ENCODE measurements around the gene DSE.

DNA sequence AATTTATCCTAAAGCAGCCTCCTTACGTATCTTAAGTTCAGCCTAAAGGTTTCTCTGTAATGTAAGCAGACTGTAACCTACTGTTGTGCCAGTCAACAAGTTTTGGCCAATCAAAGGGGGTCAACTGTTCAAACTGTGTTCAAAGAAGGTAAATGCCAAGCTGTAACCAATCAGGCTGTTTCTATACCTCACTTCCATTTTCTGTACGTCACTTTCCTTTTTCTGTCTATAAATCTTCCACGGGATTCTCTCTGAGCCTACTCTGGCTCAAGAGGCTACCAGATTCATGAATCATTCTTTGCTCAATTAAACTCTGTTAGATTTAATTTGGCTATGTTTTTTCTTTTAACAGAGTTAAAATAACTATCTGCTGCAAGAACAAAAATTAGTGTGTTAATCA lies 85.4 kb downstream of the DSE start:
- TF ChIP-seq, protein P1, sequence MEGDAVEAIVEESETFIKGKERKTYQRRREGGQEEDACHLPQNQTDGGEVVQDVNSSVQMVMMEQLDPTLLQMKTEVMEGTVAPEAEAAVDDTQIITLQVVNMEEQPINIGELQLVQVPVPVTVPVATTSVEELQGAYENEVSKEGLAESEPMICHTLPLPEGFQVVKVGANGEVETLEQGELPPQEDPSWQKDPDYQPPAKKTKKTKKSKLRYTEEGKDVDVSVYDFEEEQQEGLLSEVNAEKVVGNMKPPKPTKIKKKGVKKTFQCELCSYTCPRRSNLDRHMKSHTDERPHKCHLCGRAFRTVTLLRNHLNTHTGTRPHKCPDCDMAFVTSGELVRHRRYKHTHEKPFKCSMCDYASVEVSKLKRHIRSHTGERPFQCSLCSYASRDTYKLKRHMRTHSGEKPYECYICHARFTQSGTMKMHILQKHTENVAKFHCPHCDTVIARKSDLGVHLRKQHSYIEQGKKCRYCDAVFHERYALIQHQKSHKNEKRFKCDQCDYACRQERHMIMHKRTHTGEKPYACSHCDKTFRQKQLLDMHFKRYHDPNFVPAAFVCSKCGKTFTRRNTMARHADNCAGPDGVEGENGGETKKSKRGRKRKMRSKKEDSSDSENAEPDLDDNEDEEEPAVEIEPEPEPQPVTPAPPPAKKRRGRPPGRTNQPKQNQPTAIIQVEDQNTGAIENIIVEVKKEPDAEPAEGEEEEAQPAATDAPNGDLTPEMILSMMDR (IDR thresholded peaks at IDR 0.05; ENCODE audit: insufficient read depth, low read length, poor library complexity, severe bottlenecking) = no peak
- TF ChIP-seq EZH2phosphoT487 (conservative IDR thresholded peaks at IDR 0.05; ENCODE audit: low read length) = no peak
